Spleen (tissue), 11 donors: ENCODE data around the gene MED12L. TPM values are rescaled to one million over a fixed set of nuclear protein-coding genes. Genes with fewer than 3 reads are reported as not detected.

Experiments
- DNase-seq: peaks from one replicate; pipeline ENCODE4 v3.0.0-alpha.2; 2020
- H3K27ac ChIP-seq, 8 donors: fragments of 200-600 bp; sonication (generic) in 7 of 8; 1 replicate in 4 of 8; 2 replicates in 4 of 8; pipeline versions ENCODE4 v1.5.0 to v1.8.0; 2016 to 2021; ENCODE audit warnings: inconsistent platforms in 4 of 8, mild to moderate bottlenecking in 4 of 8, moderate library complexity in 1 of 8
- H3K27me3 ChIP-seq, 7 donors: fragments of 200-600 bp; sonication (generic) in 6 of 7; replicated peaks in 1 of 7; 1 replicate in 4 of 7; 2 replicates in 3 of 7; pipeline versions ENCODE4 v1.5.0 to v1.8.0; 2016 to 2021; ENCODE audit warnings: inconsistent platforms in 3 of 7, mild to moderate bottlenecking in 1 of 7
- H3K36me3 ChIP-seq, 6 donors: fragments of 200-600 bp; sonication (generic) in 5 of 6; 1 replicate in 4 of 6; 2 replicates in 2 of 6; pipeline versions ENCODE4 v1.5.0 to v1.8.0; 2016 to 2021; ENCODE audit warnings: inconsistent platforms in 2 of 6
- H3K4me1 ChIP-seq, 6 donors: fragments of 200-600 bp; sonication (generic) in 5 of 6; 1 replicate in 3 of 6; 2 replicates in 3 of 6; pipeline versions ENCODE4 v1.5.0 to v1.8.0; 2016 to 2021; ENCODE audit warnings: inconsistent platforms in 3 of 6
- H3K4me3 ChIP-seq, 8 donors: fragments of 200-600 bp; sonication (generic) in 7 of 8; 1 replicate in 4 of 8; 2 replicates in 4 of 8; pipeline versions ENCODE4 v1.5.0 to v1.8.0; 2016 to 2021; ENCODE audit warnings: inconsistent platforms in 4 of 8, mild to moderate bottlenecking in 4 of 8, moderate library complexity in 2 of 8
- H3K9me3 ChIP-seq, 8 donors: fragments of 200-600 bp; sonication (generic) in 7 of 8; 1 replicate in 4 of 8; 2 replicates in 4 of 8; pipeline versions ENCODE4 v1.5.0 to v1.8.0; 2016 to 2021; ENCODE audit warnings: inconsistent platforms in 4 of 8
- CTCF ChIP-seq, 11 experiments: fragments of 200-600 bp in 7 of 11; fragments of 450-650 bp in 4 of 11; sonication (generic) in 4 of 11; IDR thresholded peaks in 8 of 11; conservative IDR thresholded peaks in 3 of 11; 1 replicate in 7 of 11; 2 replicates in 4 of 11; pipeline versions ENCODE4 v1.4.0 to v1.8.0; 2016 to 2021; ENCODE audit warnings: antibody characterized with exemption in 11 of 11, inconsistent platforms in 4 of 11, mild to moderate bottlenecking in 1 of 11
- POLR2A ChIP-seq, 3 donors: fragments of 450-650 bp; IDR thresholded peaks; one replicate each; pipeline ENCODE4 v1.5.1; 2017; ENCODE audit warnings: antibody characterized with exemption in 3 of 3, mild to moderate bottlenecking in 1 of 3
- POLR2AphosphoS5 ChIP-seq, 3 donors: sonication (generic); formaldehyde crosslinking; IDR thresholded peaks; one replicate each; pipeline ENCODE4 v1.5.1; 2017; ENCODE audit warnings: antibody characterized with exemption in 3 of 3
- WGBS, 5 donors: extraction: QIAGEN DNeasy Blood & Tissue Kit in 3 of 5; methylation state at CpG; one replicate each; pipeline versions ENCODE4 v1.1.5 to v1.1.7; 2013 to 2018; 5-methylcytosine and 5-hydroxymethylcytosine counted together
- intact Hi-C: fragments of 100-400 bp; cut with DNase I; formaldehyde crosslinking; loops from one replicate; pipeline ENCODE4 v1.15.0; 2023; ENCODE audit warnings: low total_unique reads
- polyA plus RNA-seq, 3 donors: library from polyadenylated mRNA; stranded (reverse); fragments of 200-250 nt; gene quantifications; one replicate each; pipeline ENCODE4 v1.2.1, GENCODE V29; 2013
- total RNA-seq, 7 donors: library from RNA; depleted of rRNA in 3 of 7; stranded (reverse); fragments of >200 nt in 3 of 7; fragmentation: NEBNext Ultra II Directional in 4 of 7; extraction: Animal tissue kit (Norgen Biotek cat#: 25700) in 4 of 7; gene quantifications; one replicate each; pipeline versions ENCODE4 v1.1.0 to v1.2.1, GENCODE V29; 2016 to 2021
- donor health status: healthy with polysubstance abuse.
- donor health status: DM: no; HTN: no; CAD: no; lungs with moderate emphysema.
- donor health status: DM: no; HTN: no; CAD: no.
- donor health status: Bipolar disorder and iron deficiency.
- donor health status: healthy.
- donor health status: DM: no; HTN: no; CAD: no.
- donor health status: DM: yes; HTN: yes; CAD: no.

MED12L gene
- total and polyA plus RNA-seq, 10 donors = 0.02 to 4.5 (median 1.5) TPM

GRCh38 chr3:151331696-151332095, 246.2 kb downstream of the MED12L start:
- no peaks in the 10 kb centered on the region for H3K27me3 ChIP-seq
- DNase-seq = no peak
- H3K9me3 ChIP-seq = no peaks in the 10 kb centered on the region
- H3K36me3 ChIP-seq = no peaks in the 10 kb centered on the region
- 56 to 89% (median 75%) methylated on average over 2 of the region's 2 CpGs for WGBS, 5 donors
- intact Hi-C loops = no loop called here
- no peak for TF ChIP-seq POLR2A (IDR thresholded peaks at IDR 0.05)
- no peak for TF ChIP-seq CTCF (IDR thresholded peaks at IDR 0.05 in 8 of 11, conservative IDR thresholded peaks at IDR 0.05 in 3 of 11)
- TF ChIP-seq POLR2AphosphoS5 (IDR thresholded peaks at IDR 0.05) = no peak
- H3K27ac ChIP-seq = peak overlapping the region in 7 of 8 donors; percentile 48 to 90 (median 82)
- peaks cover 0 to 51% (median 0%) of the 10 kb centered on the region in 6 donors for H3K4me1 ChIP-seq
- H3K4me3 ChIP-seq = no peak overlapping the region

GRCh38 chr3:151345859-151346258, 260.4 kb downstream of the MED12L start:
- TF ChIP-seq CTCF (IDR thresholded peaks at IDR 0.05 in 8 of 11, conservative IDR thresholded peaks at IDR 0.05 in 3 of 11) (no peak), POLR2A (IDR thresholded peaks at IDR 0.05) (no peak), POLR2AphosphoS5 (IDR thresholded peaks at IDR 0.05) (no peak)
- intact Hi-C loops = no loop called here
- H3K36me3 ChIP-seq = no peaks in the 10 kb centered on the region
- DNase-seq = no peak
- H3K27me3 ChIP-seq = no peaks in the 10 kb centered on the region
- 44 to 65% (median 50%) methylated on average over 2 of the region's 2 CpGs for WGBS, 5 donors
- H3K27ac ChIP-seq = peak overlapping the region in 7 of 8 donors; percentile 78 to 92 (median 84)
- H3K4me1 ChIP-seq = peaks cover 0 to 57% (median 8%) of the 10 kb centered on the region in 6 donors
- no peaks in the 10 kb centered on the region for H3K9me3 ChIP-seq
- H3K4me3 ChIP-seq = peak overlapping the region in 2 of 8 donors; percentile 10 to 46

- Histone ChIP-seq H3K9me3 (no peaks in the 10 kb centered on the region), H3K27ac (peak overlapping the region in 7 of 8 donors; percentile 78 to 92 (median 84)), H3K4me3 (peak overlapping the region in 2 of 8 donors; percentile 10 to 46), H3K36me3 (no peaks in the 10 kb centered on the region), H3K4me1 (peaks cover 0 to 60% (median 8%) of the 10 kb centered on the region in 6 donors), H3K27me3 (no peaks in the 10 kb centered on the region)
- TF ChIP-seq POLR2AphosphoS5 (IDR thresholded peaks at IDR 0.05) (peak in 1 of 3 donors; percentile 1), POLR2A (IDR thresholded peaks at IDR 0.05) (no peak), CTCF (IDR thresholded peaks at IDR 0.05 in 8 of 11, conservative IDR thresholded peaks at IDR 0.05 in 3 of 11) (peak in 1 of 11 experiments; percentile 8)
- no peak for DNase-seq
- intact Hi-C loops = no loop called here
- WGBS, 5 donors = 38 to 58% (median 44%) methylated on average over 3 of the region's 3 CpGs
Measured at GRCh38 chr3:151346292-151346691, 260.8 kb downstream of the MED12L start.

GRCh38 chr3:151347432-151347831, 262.0 kb downstream of the MED12L start:
- Histone ChIP-seq H3K4me3 (peak overlapping the region in 1 of 8 donors; percentile 46), H3K27me3 (no peaks in the 10 kb centered on the region), H3K27ac (peak overlapping the region in 7 of 8 donors; percentile 78 to 92 (median 84)), H3K9me3 (no peaks in the 10 kb centered on the region), H3K4me1 (peaks cover 0 to 72% (median 13%) of the 10 kb centered on the region in 6 donors), H3K36me3 (no peaks in the 10 kb centered on the region)
- DNase-seq = peak; percentile 78
- intact Hi-C loops = no loop called here
- WGBS, 5 donors = 35 to 52% (median 43%) methylated on average over 6 of the region's 6 CpGs
- peak in 1 of 3 donors; percentile 75 for TF ChIP-seq POLR2AphosphoS5 (IDR thresholded peaks at IDR 0.05)
- TF ChIP-seq POLR2A (IDR thresholded peaks at IDR 0.05) = no peak
- no peak for TF ChIP-seq CTCF (IDR thresholded peaks at IDR 0.05 in 8 of 11, conservative IDR thresholded peaks at IDR 0.05 in 3 of 11)
